A549 (cell line): ENCODE data around the gene REL.

Source experiments
- CEBPB ChIP-seq, 2 experiments: fragments of >200 bp in 1 of 2; sonication (Bioruptor Twin) in 1 of 2; formaldehyde crosslinking in 1 of 2; IDR thresholded peaks; 2 replicates each; pipeline ENCODE4 v1.6.1; 2012 to 2016
- CHD2 ChIP-seq: fragments of 150-350 bp; IDR thresholded peaks from 2 replicates; pipeline ENCODE4 v1.6.1; 2014; ENCODE audit warnings: low read length; ENCODE audit not compliant: partially characterized antibody
- EP300 ChIP-seq, 2 experiments: fragments of >200 bp; sonication (Bioruptor Twin); formaldehyde crosslinking; IDR thresholded peaks; 2 replicates in 1 of 2; 3 replicates in 1 of 2; pipeline ENCODE4 v1.6.1; 2016 to 2017
- HDAC2 ChIP-seq: fragments of 200-600 bp; sonication (generic); IDR thresholded peaks from 2 replicates; pipeline ENCODE4 v1.6.1; 2016
- JUNB ChIP-seq: fragments of >200 bp; sonication (Bioruptor Twin); formaldehyde crosslinking; IDR thresholded peaks from 2 replicates; pipeline ENCODE4 v1.6.1; 2016
- MAFK ChIP-seq: fragments of 450-650 bp; IDR thresholded peaks from 2 replicates; pipeline ENCODE4 v1.6.1; 2014; ENCODE audit not compliant: partially characterized antibody
- NFE2L2 ChIP-seq: fragments of 150-350 bp; conservative IDR thresholded peaks from 2 replicates; pipeline ENCODE4 v1.6.1; 2014; ENCODE audit warnings: low read length
- POLR2A ChIP-seq: IDR thresholded peaks from 2 replicates; pipeline ENCODE4 v1.6.1; 2012; ENCODE audit warnings: mild to moderate bottlenecking, low read length
- TF ChIP-seq, protein P1 (sequence below): fragments of >200 bp; sonication (Bioruptor Twin); formaldehyde crosslinking; IDR thresholded peaks from 3 replicates; pipeline ENCODE4 v1.5.1; 2016
- TF ChIP-seq, protein P2 (sequence below): IDR thresholded peaks from 2 replicates; pipeline ENCODE4 v1.6.1; 2012
- TF ChIP-seq, protein P3 (sequence below): fragments of 450-650 bp; IDR thresholded peaks from 2 replicates; pipeline ENCODE4 v1.6.1; 2014; ENCODE audit warnings: antibody characterized with exemption
- TF ChIP-seq, protein P4 (sequence below): fragments of 250-450 bp; sonication (Bioruptor Pico); IDR thresholded peaks from 2 replicates; pipeline ENCODE4 v1.5.0; 2021; ENCODE audit warnings: mild to moderate bottlenecking, moderate library complexity, borderline replicate concordance

DNA sequence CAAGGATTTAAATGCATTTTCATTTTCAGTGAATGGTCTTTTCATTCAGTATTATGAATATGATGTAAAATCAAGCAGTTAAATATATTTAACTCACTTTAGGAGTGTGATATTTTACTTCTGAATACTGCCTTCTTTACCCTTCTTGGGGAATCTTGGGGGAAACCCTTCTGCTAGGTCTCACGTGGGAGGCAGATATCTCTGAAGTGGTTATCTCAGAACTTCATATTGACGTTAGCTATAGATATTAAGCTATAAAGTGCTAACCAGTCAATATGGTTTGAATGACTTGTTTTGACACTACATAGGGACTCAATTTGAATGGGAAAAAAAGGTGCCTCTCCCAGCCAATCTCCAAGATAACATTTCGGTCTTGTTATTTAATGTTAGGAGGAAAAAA lies 9.8 kb downstream of the REL start:
- TF ChIP-seq, protein P1, sequence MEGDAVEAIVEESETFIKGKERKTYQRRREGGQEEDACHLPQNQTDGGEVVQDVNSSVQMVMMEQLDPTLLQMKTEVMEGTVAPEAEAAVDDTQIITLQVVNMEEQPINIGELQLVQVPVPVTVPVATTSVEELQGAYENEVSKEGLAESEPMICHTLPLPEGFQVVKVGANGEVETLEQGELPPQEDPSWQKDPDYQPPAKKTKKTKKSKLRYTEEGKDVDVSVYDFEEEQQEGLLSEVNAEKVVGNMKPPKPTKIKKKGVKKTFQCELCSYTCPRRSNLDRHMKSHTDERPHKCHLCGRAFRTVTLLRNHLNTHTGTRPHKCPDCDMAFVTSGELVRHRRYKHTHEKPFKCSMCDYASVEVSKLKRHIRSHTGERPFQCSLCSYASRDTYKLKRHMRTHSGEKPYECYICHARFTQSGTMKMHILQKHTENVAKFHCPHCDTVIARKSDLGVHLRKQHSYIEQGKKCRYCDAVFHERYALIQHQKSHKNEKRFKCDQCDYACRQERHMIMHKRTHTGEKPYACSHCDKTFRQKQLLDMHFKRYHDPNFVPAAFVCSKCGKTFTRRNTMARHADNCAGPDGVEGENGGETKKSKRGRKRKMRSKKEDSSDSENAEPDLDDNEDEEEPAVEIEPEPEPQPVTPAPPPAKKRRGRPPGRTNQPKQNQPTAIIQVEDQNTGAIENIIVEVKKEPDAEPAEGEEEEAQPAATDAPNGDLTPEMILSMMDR, result no peak
- no peak for TF ChIP-seq MAFK
- TF ChIP-seq, protein P2, sequence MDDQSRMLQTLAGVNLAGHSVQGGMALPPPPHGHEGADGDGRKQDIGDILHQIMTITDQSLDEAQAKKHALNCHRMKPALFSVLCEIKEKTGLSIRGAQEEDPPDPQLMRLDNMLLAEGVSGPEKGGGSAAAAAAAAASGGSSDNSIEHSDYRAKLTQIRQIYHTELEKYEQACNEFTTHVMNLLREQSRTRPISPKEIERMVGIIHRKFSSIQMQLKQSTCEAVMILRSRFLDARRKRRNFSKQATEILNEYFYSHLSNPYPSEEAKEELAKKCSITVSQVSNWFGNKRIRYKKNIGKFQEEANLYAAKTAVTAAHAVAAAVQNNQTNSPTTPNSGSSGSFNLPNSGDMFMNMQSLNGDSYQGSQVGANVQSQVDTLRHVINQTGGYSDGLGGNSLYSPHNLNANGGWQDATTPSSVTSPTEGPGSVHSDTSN, result no peak
- no peak for TF ChIP-seq NFE2L2
- TF ChIP-seq, protein P3, sequence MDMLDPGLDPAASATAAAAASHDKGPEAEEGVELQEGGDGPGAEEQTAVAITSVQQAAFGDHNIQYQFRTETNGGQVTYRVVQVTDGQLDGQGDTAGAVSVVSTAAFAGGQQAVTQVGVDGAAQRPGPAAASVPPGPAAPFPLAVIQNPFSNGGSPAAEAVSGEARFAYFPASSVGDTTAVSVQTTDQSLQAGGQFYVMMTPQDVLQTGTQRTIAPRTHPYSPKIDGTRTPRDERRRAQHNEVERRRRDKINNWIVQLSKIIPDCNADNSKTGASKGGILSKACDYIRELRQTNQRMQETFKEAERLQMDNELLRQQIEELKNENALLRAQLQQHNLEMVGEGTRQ, result no peak
- no peak for TF ChIP-seq EP300 (IDR thresholded peaks at IDR 0.05)
- TF ChIP-seq CEBPB (IDR thresholded peaks at IDR 0.05), result no peak
- TF ChIP-seq, protein P4, sequence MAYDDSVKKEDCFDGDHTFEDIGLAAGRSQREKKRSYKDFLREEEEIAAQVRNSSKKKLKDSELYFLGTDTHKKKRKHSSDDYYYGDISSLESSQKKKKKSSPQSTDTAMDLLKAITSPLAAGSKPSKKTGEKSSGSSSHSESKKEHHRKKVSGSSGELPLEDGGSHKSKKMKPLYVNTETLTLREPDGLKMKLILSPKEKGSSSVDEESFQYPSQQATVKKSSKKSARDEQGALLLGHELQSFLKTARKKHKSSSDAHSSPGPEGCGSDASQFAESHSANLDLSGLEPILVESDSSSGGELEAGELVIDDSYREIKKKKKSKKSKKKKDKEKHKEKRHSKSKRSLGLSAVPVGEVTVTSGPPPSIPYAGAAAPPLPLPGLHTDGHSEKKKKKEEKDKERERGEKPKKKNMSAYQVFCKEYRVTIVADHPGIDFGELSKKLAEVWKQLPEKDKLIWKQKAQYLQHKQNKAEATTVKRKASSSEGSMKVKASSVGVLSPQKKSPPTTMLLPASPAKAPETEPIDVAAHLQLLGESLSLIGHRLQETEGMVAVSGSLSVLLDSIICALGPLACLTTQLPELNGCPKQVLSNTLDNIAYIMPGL, result no peak
- TF ChIP-seq POLR2A, result no peak
- no peak for TF ChIP-seq JUNB
- no peak for TF ChIP-seq CHD2
- TF ChIP-seq HDAC2, result no peak
